DND-41 (cell line): ENCODE results near the gene SMURF1.

Experiments
- EZH2 ChIP-seq: IDR thresholded peaks from 3 replicates; pipeline ENCODE4 v1.6.1; 2012; ENCODE audit warnings: borderline replicate concordance, low read depth, mild to moderate bottlenecking, moderate library complexity, low read length, inconsistent platforms; ENCODE audit not compliant: severe bottlenecking
- TF ChIP-seq, protein P1 (sequence below): IDR thresholded peaks from 2 replicates; pipeline ENCODE4 v1.5.1; 2012; ENCODE audit warnings: borderline replicate concordance, low read length, moderate library complexity, mild to moderate bottlenecking; ENCODE audit not compliant: poor library complexity, severe bottlenecking; ENCODE audit errors: extremely low read depth

DNA sequence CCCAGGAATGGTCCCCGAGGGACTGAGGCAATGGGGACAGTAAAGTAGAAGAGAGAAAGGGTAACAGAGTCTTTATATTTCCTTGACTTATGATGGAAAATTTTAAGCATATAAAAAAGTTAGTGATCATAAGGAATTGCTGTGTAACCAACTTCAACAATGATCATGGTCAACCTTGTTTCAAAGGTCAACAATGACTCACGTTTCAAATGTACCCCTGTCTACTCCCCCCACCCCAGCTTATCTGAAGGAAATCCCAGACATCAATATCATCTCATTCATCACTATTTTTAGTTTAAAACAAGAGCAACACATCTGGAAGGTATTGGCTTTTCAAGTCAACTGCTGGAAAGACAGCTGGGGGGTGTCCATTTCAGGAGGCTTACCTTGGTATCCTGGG is 92.9 kb downstream of the SMURF1 start:
- TF ChIP-seq, protein P1, sequence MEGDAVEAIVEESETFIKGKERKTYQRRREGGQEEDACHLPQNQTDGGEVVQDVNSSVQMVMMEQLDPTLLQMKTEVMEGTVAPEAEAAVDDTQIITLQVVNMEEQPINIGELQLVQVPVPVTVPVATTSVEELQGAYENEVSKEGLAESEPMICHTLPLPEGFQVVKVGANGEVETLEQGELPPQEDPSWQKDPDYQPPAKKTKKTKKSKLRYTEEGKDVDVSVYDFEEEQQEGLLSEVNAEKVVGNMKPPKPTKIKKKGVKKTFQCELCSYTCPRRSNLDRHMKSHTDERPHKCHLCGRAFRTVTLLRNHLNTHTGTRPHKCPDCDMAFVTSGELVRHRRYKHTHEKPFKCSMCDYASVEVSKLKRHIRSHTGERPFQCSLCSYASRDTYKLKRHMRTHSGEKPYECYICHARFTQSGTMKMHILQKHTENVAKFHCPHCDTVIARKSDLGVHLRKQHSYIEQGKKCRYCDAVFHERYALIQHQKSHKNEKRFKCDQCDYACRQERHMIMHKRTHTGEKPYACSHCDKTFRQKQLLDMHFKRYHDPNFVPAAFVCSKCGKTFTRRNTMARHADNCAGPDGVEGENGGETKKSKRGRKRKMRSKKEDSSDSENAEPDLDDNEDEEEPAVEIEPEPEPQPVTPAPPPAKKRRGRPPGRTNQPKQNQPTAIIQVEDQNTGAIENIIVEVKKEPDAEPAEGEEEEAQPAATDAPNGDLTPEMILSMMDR = no peak
- no peak for TF ChIP-seq EZH2
